Measurements from ENCODE around the gene ZC3H12A. TPM values are rescaled to one million over a fixed set of nuclear protein-coding genes. Genes with fewer than 3 reads are reported as not detected.
A peak's percentile ranks its signal among the peaks of the same experiment; 100 is the strongest.

ZC3H12A gene
- total RNA-seq, 1 experiment from 2014 or later = 6.7 TPM

DNA sequence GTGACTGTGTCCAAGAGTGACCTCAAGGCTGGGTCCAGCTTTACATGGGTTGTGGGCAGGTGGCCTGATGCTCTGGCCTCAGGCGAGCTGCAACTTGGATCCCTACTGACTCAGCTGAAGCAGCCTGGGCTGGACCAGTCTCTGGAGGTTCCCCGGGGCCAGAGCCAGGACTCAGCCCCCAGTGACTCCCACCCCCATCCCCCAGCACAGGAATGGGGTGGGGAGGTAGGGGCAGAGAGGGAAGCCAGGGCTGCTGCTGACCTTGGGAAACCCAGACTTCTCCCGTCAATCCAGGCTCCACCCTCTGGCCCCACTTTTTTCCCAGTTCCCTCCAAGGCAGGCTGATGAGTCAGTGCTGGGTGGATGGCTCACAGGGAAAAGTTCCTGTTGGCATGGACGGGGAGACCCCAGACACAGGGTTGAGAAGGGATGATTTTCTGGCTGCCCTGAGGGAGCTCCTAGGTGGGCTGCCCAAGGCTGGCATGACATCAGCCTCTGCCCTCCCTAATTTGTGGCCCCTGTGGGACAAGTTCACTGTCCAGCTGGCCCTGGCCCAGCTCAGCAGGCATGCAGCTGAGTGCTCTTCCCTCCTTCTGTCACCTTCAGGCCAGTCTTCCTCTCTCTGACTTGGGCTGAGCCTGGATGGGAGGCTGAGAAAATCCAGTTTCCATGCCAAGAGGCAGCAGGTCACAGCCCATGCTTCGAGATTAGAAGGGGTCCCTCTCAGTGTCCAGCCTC is 2.2 kb downstream of the ZC3H12A start:
- Histone ChIP-seq H4K91ac (ENCODE audit: insufficient read length, low read depth, low read length) (no peak overlapping the region), H3K79me2 (ENCODE audit: insufficient read depth, low read length) (peaks cover 3% of the 10 kb centered on the region; the same call in 1 of the 2 replicates), H2BK20ac (ENCODE audit: low read depth, low read length, poor library complexity, severe bottlenecking) (no peak overlapping the region), H2BK5ac (ENCODE audit: insufficient read length, low read length) (no peak overlapping the region), H2BK12ac (ENCODE audit: insufficient read length, low read depth, low read length) (no peak overlapping the region), H3K27ac (ENCODE audit: insufficient read length, low read depth, low read length) (peak overlapping the region; percentile 38), H3K4ac (ENCODE audit: low read depth, low read length) (no peak overlapping the region), H3K56ac (ENCODE audit: insufficient read length, low read depth, low read length) (no peak overlapping the region), H3K79me1 (ENCODE audit: insufficient read depth, low read depth, low read length, poor library complexity, severe bottlenecking) (no peaks in the 10 kb centered on the region), H3K9me3 (ENCODE audit: control insufficient read depth, low read depth, low read length) (no peaks in the 10 kb centered on the region), H3K23me2 (ENCODE audit: insufficient read length, low read depth, low read length, poor library complexity, severe bottlenecking) (peaks cover 13% of the 10 kb centered on the region), H3K18ac (ENCODE audit: insufficient read length, low read depth, low read length) (peak overlapping the region; percentile 13), H3K23ac (ENCODE audit: insufficient read length, low read depth, low read length) (no peak overlapping the region), H2AFZ (ENCODE audit: low read length) (no peak overlapping the region), H2AK5ac (ENCODE audit: insufficient read length, low read length) (no peak overlapping the region), H2BK15ac (ENCODE audit: low read depth, low read length) (no peak overlapping the region), H3K14ac (ENCODE audit: insufficient read depth, low read length) (peak overlapping the region; percentile 44), H3T11ph (ENCODE audit: low read length) (no peak overlapping the region), H3K4me1 (ENCODE audit: insufficient read depth, low read length) (peaks cover 15% of the 10 kb centered on the region; the same call in 1 of the 2 replicates), H3K27me3 (ENCODE audit: insufficient read depth, low read length) (peaks cover 4% of the 10 kb centered on the region; the same call in 1 of the 2 replicates), H3K4me2 (ENCODE audit: insufficient read depth, insufficient read length, low read length) (peak overlapping the region; percentile 23), H4K8ac (replicated peaks; ENCODE audit: insufficient read length, low read depth, low read length) (no peak overlapping the region), H4K20me1 (ENCODE audit: control insufficient read depth, insufficient read depth, insufficient read length) (no peaks in the 10 kb centered on the region), H3K9ac (ENCODE audit: extremely low read depth, insufficient read length, low read length) (no peak overlapping the region), H2BK120ac (ENCODE audit: low read depth, low read length, poor library complexity, severe bottlenecking) (no peak overlapping the region), H4K5ac (ENCODE audit: insufficient read length, low read depth, low read length) (no peak overlapping the region)
- no peak for DNase-seq
- H3K4me3 Mint-ChIP-seq = peak overlapping the region; percentile 71 to 82; a peak in 4 of 5 replicates
- peaks cover 15 to 28% (median 16%) of the 10 kb centered on the region in 3 experiments; a peak in 6 of 7 replicates for H3K36me3 Mint-ChIP-seq (ENCODE audit: insufficient read depth in 1 of 3, low read depth in 3 of 3)
- H3K4me1 Mint-ChIP-seq = peaks cover 44 to 54% of the 10 kb centered on the region in 2 experiments
- H3K27ac Mint-ChIP-seq = peak overlapping the region; percentile 66 to 89 (median 72); a peak in 5 of 7 replicates
- WGBS (ENCODE audit: extremely low coverage, insufficient read length, low lambda C conversion rate) = no CpG with 5 or more reads among the region's 5 CpGs
- TF ChIP-seq, protein P1, sequence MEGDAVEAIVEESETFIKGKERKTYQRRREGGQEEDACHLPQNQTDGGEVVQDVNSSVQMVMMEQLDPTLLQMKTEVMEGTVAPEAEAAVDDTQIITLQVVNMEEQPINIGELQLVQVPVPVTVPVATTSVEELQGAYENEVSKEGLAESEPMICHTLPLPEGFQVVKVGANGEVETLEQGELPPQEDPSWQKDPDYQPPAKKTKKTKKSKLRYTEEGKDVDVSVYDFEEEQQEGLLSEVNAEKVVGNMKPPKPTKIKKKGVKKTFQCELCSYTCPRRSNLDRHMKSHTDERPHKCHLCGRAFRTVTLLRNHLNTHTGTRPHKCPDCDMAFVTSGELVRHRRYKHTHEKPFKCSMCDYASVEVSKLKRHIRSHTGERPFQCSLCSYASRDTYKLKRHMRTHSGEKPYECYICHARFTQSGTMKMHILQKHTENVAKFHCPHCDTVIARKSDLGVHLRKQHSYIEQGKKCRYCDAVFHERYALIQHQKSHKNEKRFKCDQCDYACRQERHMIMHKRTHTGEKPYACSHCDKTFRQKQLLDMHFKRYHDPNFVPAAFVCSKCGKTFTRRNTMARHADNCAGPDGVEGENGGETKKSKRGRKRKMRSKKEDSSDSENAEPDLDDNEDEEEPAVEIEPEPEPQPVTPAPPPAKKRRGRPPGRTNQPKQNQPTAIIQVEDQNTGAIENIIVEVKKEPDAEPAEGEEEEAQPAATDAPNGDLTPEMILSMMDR (conservative IDR thresholded peaks at IDR 0.05) = no peak
- H3K27me3 Mint-ChIP-seq (ENCODE audit: low read depth) = peaks cover 17% of the 10 kb centered on the region
- H3K9me3 Mint-ChIP-seq = no peaks in the 10 kb centered on the region

Data from H9 (cell line).